Neuronal stem cell (in vitro differentiated cells): Measurements from ENCODE around the gene GNAQ.

Experiments used
- DNase-seq: peaks from one replicate; pipeline ENCODE4 v3.0.0-alpha.2; 2013; ENCODE audit warnings: low spot score
- H2AFZ ChIP-seq: one replicate; pipeline ENCODE4 v1.6.1; 2013; ENCODE audit warnings: mild to moderate bottlenecking, low read length, inconsistent platforms
- H2AK5ac ChIP-seq: 2 replicates; pipeline ENCODE4 v1.6.1; 2013; ENCODE audit warnings: low read depth, mild to moderate bottlenecking, inconsistent platforms, low read length, moderate library complexity, mixed read lengths
- H2BK120ac ChIP-seq: 2 replicates; pipeline ENCODE4 v1.6.1; 2013; ENCODE audit warnings: low read depth, mild to moderate bottlenecking, inconsistent platforms, low read length, moderate library complexity, mixed read lengths
- H2BK12ac ChIP-seq: one replicate; pipeline ENCODE4 v1.6.1; 2013; ENCODE audit warnings: low read length, inconsistent platforms
- H2BK15ac ChIP-seq: 2 replicates; pipeline ENCODE4 v1.6.1; 2013; ENCODE audit warnings: mild to moderate bottlenecking, low read length, inconsistent platforms, mixed read lengths
- H2BK5ac ChIP-seq: one replicate; pipeline ENCODE4 v1.6.1; 2013; ENCODE audit warnings: inconsistent platforms, mild to moderate bottlenecking, low read length, moderate library complexity
- H3K14ac ChIP-seq: one replicate; pipeline ENCODE4 v1.6.1; 2013; ENCODE audit warnings: low read length, inconsistent platforms
- H3K18ac ChIP-seq: 2 replicates; pipeline ENCODE4 v1.6.1; 2013; ENCODE audit warnings: low read length, inconsistent platforms
- H3K23ac ChIP-seq: 2 replicates; pipeline ENCODE4 v1.6.1; 2013; ENCODE audit warnings: low read depth, mild to moderate bottlenecking, mixed read lengths, low read length, inconsistent platforms; ENCODE audit not compliant: poor library complexity
- H3K27ac ChIP-seq: replicated peaks from 3 replicates; pipeline ENCODE4 v1.5.1; 2013; ENCODE audit warnings: low read length, inconsistent platforms
- H3K27me3 ChIP-seq, 3 experiments: 2 replicates each; pipeline ENCODE4 v1.6.1; 2013; ENCODE audit warnings: low read length in 3 of 3, mild to moderate bottlenecking in 2 of 3, inconsistent platforms in 1 of 3, low read depth in 1 of 3, mixed read lengths in 1 of 3, moderate library complexity in 1 of 3; ENCODE audit not compliant: control insufficient read depth in 3 of 3, insufficient read depth in 3 of 3
- H3K36me3 ChIP-seq, 2 donors: replicated peaks in 1 of 2; 2 replicates each; pipeline ENCODE4 v1.6.1; 2013; ENCODE audit warnings: low read length in 2 of 2; ENCODE audit not compliant: control insufficient read depth in 2 of 2, insufficient read depth in 2 of 2
- H3K4ac ChIP-seq: 2 replicates; pipeline ENCODE4 v1.6.1; 2013; ENCODE audit warnings: inconsistent platforms, mild to moderate bottlenecking, low read length, moderate library complexity
- H3K4me1 ChIP-seq, 2 donors: 1 replicate in 1 of 2; 2 replicates in 1 of 2; pipeline ENCODE4 v1.6.1; 2013; ENCODE audit warnings: low read length in 2 of 2, low read depth in 1 of 2; ENCODE audit not compliant: control insufficient read depth in 2 of 2, insufficient read depth in 1 of 2
- H3K4me2 ChIP-seq: one replicate; pipeline ENCODE4 v1.6.1; 2013; ENCODE audit warnings: mild to moderate bottlenecking, low read length, inconsistent platforms; ENCODE audit not compliant: insufficient read depth, poor library complexity, severe bottlenecking
- H3K4me3 ChIP-seq, 2 donors: 2 replicates each; pipeline ENCODE4 v1.5.1; 2013; ENCODE audit warnings: low read length in 2 of 2, mild to moderate bottlenecking in 2 of 2, inconsistent platforms in 1 of 2, moderate library complexity in 1 of 2
- H3K79me1 ChIP-seq: one replicate; pipeline ENCODE4 v1.6.1; 2013; ENCODE audit warnings: low read depth, mild to moderate bottlenecking, inconsistent platforms, low read length, moderate library complexity
- H3K9ac ChIP-seq: one replicate; pipeline ENCODE4 v1.6.1; 2013; ENCODE audit warnings: mild to moderate bottlenecking, low read depth, low read length, inconsistent platforms; ENCODE audit not compliant: poor library complexity
- H3K9me3 ChIP-seq, 2 donors: replicated peaks in 1 of 2; 2 replicates each; pipeline versions ENCODE3 to v1.6.1; 2013; ENCODE audit warnings: low read length in 2 of 2, mild to moderate bottlenecking in 2 of 2, inconsistent platforms in 1 of 2, low read depth in 1 of 2, mixed read lengths in 1 of 2, moderate library complexity in 1 of 2; ENCODE audit not compliant: control insufficient read depth in 2 of 2, insufficient read depth in 1 of 2
- H4K8ac ChIP-seq: one replicate; pipeline ENCODE4 v1.6.1; 2013; ENCODE audit warnings: low read depth, mild to moderate bottlenecking, inconsistent platforms, low read length, moderate library complexity
- H4K91ac ChIP-seq: one replicate; pipeline ENCODE4 v1.6.1; 2013; ENCODE audit warnings: low read length, low read depth, mild to moderate bottlenecking, inconsistent platforms; ENCODE audit not compliant: poor library complexity
- WGBS, 2 donors: extraction: QIAGEN DNeasy Blood & Tissue Kit; methylation state at CpG; one replicate each; pipeline ENCODE4 v1.1.7; 2013; ENCODE audit warnings: missing lambda C conversion rate in 2 of 2, mixed read lengths in 1 of 2; ENCODE audit not compliant: insufficient read length in 2 of 2, insufficient replicate concordance in 1 of 2; ENCODE audit errors: extremely low coverage in 2 of 2; 5-methylcytosine and 5-hydroxymethylcytosine counted together

Gene GNAQ

GRCh38 chr9:77939149-77939668 lies 92.4 kb downstream of the GNAQ start:
- no CpG with 5 or more reads among the region's 2 CpGs for WGBS, 2 donors

DNA sequence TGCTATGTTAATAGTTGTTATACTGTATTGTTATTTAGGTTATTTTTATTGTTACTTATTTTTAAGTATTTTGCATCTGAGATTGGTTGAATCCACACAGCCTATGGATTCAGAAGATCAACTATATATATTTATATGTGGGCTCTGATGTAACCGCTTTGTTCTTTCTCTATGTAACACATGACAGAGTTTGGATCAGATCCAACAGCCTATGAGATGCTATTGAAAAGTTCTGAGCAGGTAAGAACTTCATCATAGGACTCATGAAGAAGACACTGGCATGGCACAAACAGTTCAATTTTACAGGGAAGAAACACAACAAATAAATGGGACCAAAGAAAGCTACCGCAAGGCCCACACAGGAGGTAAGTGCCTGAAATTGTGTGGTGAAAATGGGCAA lies 93.4 kb downstream of the GNAQ start:
- Histone ChIP-seq H4K91ac (no peak overlapping the region), H3K27me3 (no peaks in the 10 kb centered on the region), H2BK15ac (no peak overlapping the region), H3K4me1 (no peaks in the 10 kb centered on the region), H4K8ac (no peak overlapping the region), H2AK5ac (no peak overlapping the region), H2BK120ac (no peak overlapping the region), H3K79me1 (peaks cover 2% of the 10 kb centered on the region), H3K36me3 (peaks cover 0 to 3% of the 10 kb centered on the region in 2 donors), H2BK5ac (no peak overlapping the region), H3K14ac (no peak overlapping the region), H3K4me3 (no peak overlapping the region), H3K9me3 (no peaks in the 10 kb centered on the region), H3K27ac (no peak overlapping the region), H3K4ac (no peak overlapping the region), H2AFZ (no peak overlapping the region), H2BK12ac (no peak overlapping the region), H3K9ac (no peak overlapping the region), H3K18ac (no peak overlapping the region), H3K23ac (no peak overlapping the region), H3K4me2 (no peak overlapping the region)
- DNase-seq = no peak
- no CpG with 5 or more reads among the region's 2 CpGs for WGBS, 2 donors

More at GRCh38 chr9:77939149-77939668, 92.4 kb downstream of the GNAQ start:
- Histone ChIP-seq H3K4ac (no peak overlapping the region), H3K27me3 (no peaks in the 10 kb centered on the region), H3K9me3 (no peaks in the 10 kb centered on the region), H3K79me1 (peaks cover 2% of the 10 kb centered on the region), H3K27ac (no peak overlapping the region), H3K4me1 (no peaks in the 10 kb centered on the region), H2AK5ac (no peak overlapping the region), H3K4me3 (no peak overlapping the region), H2BK5ac (no peak overlapping the region), H2AFZ (no peak overlapping the region), H3K9ac (no peak overlapping the region), H3K23ac (no peak overlapping the region), H3K36me3 (peaks cover 0 to 3% of the 10 kb centered on the region in 2 donors), H2BK12ac (no peak overlapping the region), H3K14ac (no peak overlapping the region), H4K91ac (no peak overlapping the region), H4K8ac (no peak overlapping the region), H2BK120ac (no peak overlapping the region), H3K18ac (no peak overlapping the region), H2BK15ac (no peak overlapping the region), H3K4me2 (no peak overlapping the region)
- DNase-seq = no peak

DNA sequence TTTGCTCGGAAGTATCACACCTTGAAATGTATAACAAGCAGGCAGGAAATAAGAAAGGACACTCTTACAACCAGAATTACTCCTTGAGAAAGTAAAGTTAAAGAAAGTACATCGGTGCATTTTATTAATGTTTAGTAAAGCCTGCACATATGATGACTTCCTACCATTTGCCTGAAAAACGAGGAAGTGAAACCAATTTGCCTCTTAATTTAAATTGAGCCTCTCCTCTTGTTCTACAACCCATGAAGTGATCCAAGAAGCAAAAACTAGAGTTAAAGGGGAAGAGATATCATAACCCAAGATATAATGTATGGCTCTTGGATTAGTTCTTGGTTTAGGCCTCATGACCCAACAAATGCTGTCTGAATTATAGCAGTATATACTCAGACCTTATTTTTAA lies 95.6 kb downstream of the GNAQ start:
- no CpG with 5 or more reads among the region's 3 CpGs for WGBS, 2 donors
- no peak overlapping the region for H2BK12ac ChIP-seq
- no peak overlapping the region for H3K23ac ChIP-seq
- H2AK5ac ChIP-seq = no peak overlapping the region
- no peak overlapping the region for H2BK15ac ChIP-seq
- no peak overlapping the region for H2BK120ac ChIP-seq
- H3K27me3 ChIP-seq = no peaks in the 10 kb centered on the region
- H3K18ac ChIP-seq = no peak overlapping the region
- no peak overlapping the region for H3K4ac ChIP-seq
- no peak overlapping the region for H4K8ac ChIP-seq
- H3K4me2 ChIP-seq = no peak overlapping the region
- no peak overlapping the region for H3K14ac ChIP-seq
- peaks cover 2% of the 10 kb centered on the region for H3K79me1 ChIP-seq
- no peak overlapping the region for H2BK5ac ChIP-seq
- no peak overlapping the region for H4K91ac ChIP-seq
- H3K9ac ChIP-seq = no peak overlapping the region
- no peak overlapping the region for H2AFZ ChIP-seq
- no peaks in the 10 kb centered on the region for H3K4me1 ChIP-seq
- H3K4me3 ChIP-seq = no peak overlapping the region
- no peak overlapping the region for H3K27ac ChIP-seq
- H3K36me3 ChIP-seq = peaks cover 0 to 3% of the 10 kb centered on the region in 2 donors
- DNase-seq = no peak
- no peaks in the 10 kb centered on the region for H3K9me3 ChIP-seq

- Histone ChIP-seq H3K18ac (no peak overlapping the region), H3K79me1 (peaks cover under 1% of the 10 kb centered on the region), H2BK5ac (no peak overlapping the region), H3K27me3 (no peaks in the 10 kb centered on the region), H2BK15ac (no peak overlapping the region), H3K4ac (no peak overlapping the region), H2BK12ac (no peak overlapping the region), H2AK5ac (no peak overlapping the region), H4K91ac (no peak overlapping the region), H3K36me3 (peaks cover 0 to 3% of the 10 kb centered on the region in 2 donors), H3K4me2 (no peak overlapping the region), H2AFZ (no peak overlapping the region), H3K23ac (no peak overlapping the region), H3K4me1 (no peaks in the 10 kb centered on the region), H3K9ac (no peak overlapping the region), H2BK120ac (no peak overlapping the region), H3K14ac (no peak overlapping the region), H4K8ac (no peak overlapping the region), H3K27ac (no peak overlapping the region), H3K9me3 (no peaks in the 10 kb centered on the region), H3K4me3 (no peak overlapping the region)
- DNase-seq = no peak
- no CpG with 5 or more reads among the region's 3 CpGs for WGBS, 2 donors
These were observed 96.4 kb downstream of the GNAQ start for GRCh38 chr9:77935211-77935610.
